Measurements from ENCODE around the gene ERFE. TPM values are rescaled to one million over a fixed set of nuclear protein-coding genes. Genes with fewer than 3 reads are reported as not detected.

Gene ERFE
- total and polyA plus RNA-seq, 9 of the 15 experiments (the other 6 are each of a cell fraction or from before 2014, with no cell fraction given), result 0.55 to 8.2 (median 3.7) TPM

GRCh38 chr2:238144262-238144661, 14.5 kb upstream of the ERFE start:
- Histone ChIP-seq H3K27ac (ENCODE audit: extremely low read depth, low read depth, low read length) (no peak overlapping the region), H2AFZ (ENCODE audit: low read depth, low read length) (no peak overlapping the region), H3K4me3 (no peak overlapping the region), H3K36me3 (ENCODE audit: control insufficient read depth, insufficient read depth, low read length) (no peaks in the 10 kb centered on the region), H3K79me2 (ENCODE audit: control insufficient read depth, insufficient read depth, low read length) (no peaks in the 10 kb centered on the region), H3K27me3 (ENCODE audit: control insufficient read depth in 2 of 2, insufficient read depth in 2 of 2, low read length in 2 of 2) (peaks cover 0 to 5% of the 10 kb centered on the region in 2 experiments; a peak in 2 of 5 replicates), H4K20me1 (replicated peaks; ENCODE audit: control insufficient read depth, insufficient read depth, low read length) (peaks cover 2% of the 10 kb centered on the region; the same call in 1 of the 2 replicates), H3K9me3 (replicated peaks; ENCODE audit: control insufficient read depth, insufficient read depth, low read depth, low read length) (no peaks in the 10 kb centered on the region), H3K9ac (ENCODE audit: insufficient read depth in 1 of 2, low read depth in 2 of 2, low read length in 2 of 2) (no peak overlapping the region), H3K4me2 (ENCODE audit: insufficient read depth, low read length) (no peak overlapping the region), H3K9me1 (ENCODE audit: control insufficient read depth, insufficient read depth, low read length) (no peaks in the 10 kb centered on the region), H3K4me1 (replicated peaks in 1 of 2; ENCODE audit: control insufficient read depth in 2 of 2, insufficient read depth in 2 of 2, low read length in 2 of 2) (peaks cover 3 to 52% of the 10 kb centered on the region in 2 experiments; a peak in 4 of 5 replicates)
- intact Hi-C loops (cut with micrococcal nuclease), result no loop called here
- peak; percentile 26 for TF ChIP-seq ZFP36 (IDR thresholded peaks at IDR 0.05; ENCODE audit: low read depth, low read length, partially characterized antibody)
- no peak for TF ChIP-seq RBM15 (IDR thresholded peaks at IDR 0.05; ENCODE audit: insufficient read depth, low read length)
- FAIRE-seq (no peak), ATAC-seq (no peak), DNase-seq (ENCODE audit: extremely low read depth in 1 of 4, low spot score in 3 of 4) (no peak)
- in situ Hi-C loops (cut with MboI), result no loop called here
- ChIA-PET POLR2A (no interaction called here), CTCF (ENCODE audit: low intra/inter-chr PET ratio) (no interaction called here)
- BruUV-seq (replicated peaks), result no TSS peak
- WGBS (ENCODE audit: insufficient coverage, low coverage, missing lambda C conversion rate), result 29% methylated on average over 2 of the region's 5 CpGs

DNA sequence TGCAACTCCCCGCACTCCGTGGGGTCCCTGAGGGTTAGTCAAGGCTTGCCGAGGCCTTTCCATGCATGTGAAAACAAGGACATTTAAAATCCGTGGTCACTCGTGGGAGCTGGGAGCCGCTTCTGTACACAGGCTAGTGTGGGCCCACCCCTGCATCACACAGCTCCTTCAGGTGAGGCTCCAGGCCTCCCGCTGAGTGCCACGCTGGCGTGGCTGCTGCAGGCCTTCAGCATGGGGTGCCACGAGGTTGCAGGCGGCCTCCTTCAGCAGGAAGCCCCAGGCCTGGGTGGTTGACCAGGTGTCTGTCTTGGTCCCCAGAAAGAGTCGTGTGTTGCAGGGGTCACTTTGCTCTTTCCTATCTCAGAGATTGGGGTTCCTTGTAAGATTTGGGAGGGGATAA, 13.7 kb upstream of the ERFE start:
- Histone ChIP-seq H3K36me3 (ENCODE audit: control insufficient read depth, insufficient read depth, low read length) (no peaks in the 10 kb centered on the region), H3K79me2 (ENCODE audit: control insufficient read depth, insufficient read depth, low read length) (no peaks in the 10 kb centered on the region), H4K20me1 (replicated peaks; ENCODE audit: control insufficient read depth, insufficient read depth, low read length) (no peaks in the 10 kb centered on the region), H3K9me3 (replicated peaks; ENCODE audit: control insufficient read depth, insufficient read depth, low read depth, low read length) (no peaks in the 10 kb centered on the region), H3K4me1 (replicated peaks in 1 of 2; ENCODE audit: control insufficient read depth in 2 of 2, insufficient read depth in 2 of 2, low read length in 2 of 2) (peaks cover 0 to 48% of the 10 kb centered on the region in 2 experiments; a peak in 4 of 5 replicates), H3K27ac (ENCODE audit: extremely low read depth, low read depth, low read length) (no peak overlapping the region), H3K27me3 (ENCODE audit: control insufficient read depth in 2 of 2, insufficient read depth in 2 of 2, low read length in 2 of 2) (peaks cover 0 to 5% of the 10 kb centered on the region in 2 experiments; a peak in 2 of 5 replicates), H3K4me2 (ENCODE audit: insufficient read depth, low read length) (no peak overlapping the region), H3K9ac (ENCODE audit: insufficient read depth in 1 of 2, low read depth in 2 of 2, low read length in 2 of 2) (no peak overlapping the region), H3K4me3 (no peak overlapping the region), H2AFZ (ENCODE audit: low read depth, low read length) (no peak overlapping the region), H3K9me1 (ENCODE audit: control insufficient read depth, insufficient read depth, low read length) (no peaks in the 10 kb centered on the region)
- ATAC-seq (no peak), FAIRE-seq (no peak), DNase-seq (ENCODE audit: extremely low read depth in 1 of 4, low spot score in 3 of 4) (no peak)
- TF ChIP-seq, protein P1, sequence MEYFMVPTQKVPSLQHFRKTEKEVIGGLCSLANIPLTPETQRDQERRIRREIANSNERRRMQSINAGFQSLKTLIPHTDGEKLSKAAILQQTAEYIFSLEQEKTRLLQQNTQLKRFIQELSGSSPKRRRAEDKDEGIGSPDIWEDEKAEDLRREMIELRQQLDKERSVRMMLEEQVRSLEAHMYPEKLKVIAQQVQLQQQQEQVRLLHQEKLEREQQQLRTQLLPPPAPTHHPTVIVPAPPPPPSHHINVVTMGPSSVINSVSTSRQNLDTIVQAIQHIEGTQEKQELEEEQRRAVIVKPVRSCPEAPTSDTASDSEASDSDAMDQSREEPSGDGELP (CRISPR knock-in tag; IDR thresholded peaks at IDR 0.05; ENCODE audit: borderline replicate concordance), result no peak
- no peak for TF ChIP-seq OTX1 (CRISPR knock-in tag; IDR thresholded peaks at IDR 0.05)
- no peak for TF ChIP-seq MLX (CRISPR knock-in tag; conservative IDR thresholded peaks at IDR 0.05)
- TF ChIP-seq, protein P2, sequence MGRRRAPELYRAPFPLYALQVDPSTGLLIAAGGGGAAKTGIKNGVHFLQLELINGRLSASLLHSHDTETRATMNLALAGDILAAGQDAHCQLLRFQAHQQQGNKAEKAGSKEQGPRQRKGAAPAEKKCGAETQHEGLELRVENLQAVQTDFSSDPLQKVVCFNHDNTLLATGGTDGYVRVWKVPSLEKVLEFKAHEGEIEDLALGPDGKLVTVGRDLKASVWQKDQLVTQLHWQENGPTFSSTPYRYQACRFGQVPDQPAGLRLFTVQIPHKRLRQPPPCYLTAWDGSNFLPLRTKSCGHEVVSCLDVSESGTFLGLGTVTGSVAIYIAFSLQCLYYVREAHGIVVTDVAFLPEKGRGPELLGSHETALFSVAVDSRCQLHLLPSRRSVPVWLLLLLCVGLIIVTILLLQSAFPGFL (CRISPR knock-in tag; IDR thresholded peaks at IDR 0.05), result no peak
- no peak for TF ChIP-seq MTA1 (IDR thresholded peaks at IDR 0.05; ENCODE audit: borderline replicate concordance)
- no peak for TF ChIP-seq ZNF324 (CRISPR knock-in tag; IDR thresholded peaks at IDR 0.05)
- TF ChIP-seq NR1H2 (CRISPR knock-in tag; IDR thresholded peaks at IDR 0.05), result no peak
- TF ChIP-seq MBD1 (CRISPR knock-in tag; IDR thresholded peaks at IDR 0.05), result no peak
- TF ChIP-seq ZNF586 (CRISPR knock-in tag; conservative IDR thresholded peaks at IDR 0.05), result no peak
- TF ChIP-seq HMG20B (CRISPR knock-in tag; IDR thresholded peaks at IDR 0.05), result no peak
- TF ChIP-seq NCOR1 (IDR thresholded peaks at IDR 0.05), result no peak
- ChIA-PET CTCF (ENCODE audit: low intra/inter-chr PET ratio) (no interaction called here), POLR2A (no interaction called here)
- WGBS (ENCODE audit: insufficient coverage, low coverage, missing lambda C conversion rate), result 50% methylated on average over 9 of the region's 12 CpGs
- in situ Hi-C loops (cut with MboI) (no loop called here), intact Hi-C loops (cut with micrococcal nuclease) (no loop called here)
- BruUV-seq (replicated peaks), result no TSS peak

Data from K562 (cell line).